GM12872 (cell line): ENCODE data around the gene DHDH.

Experiments used
- TF ChIP-seq, protein P1 (sequence below): IDR thresholded peaks from 3 replicates; pipeline ENCODE4 v1.5.1; 2011; ENCODE audit warnings: low read depth, mild to moderate bottlenecking, low read length, moderate library complexity; ENCODE audit not compliant: insufficient read depth

Gene DHDH

DNA sequence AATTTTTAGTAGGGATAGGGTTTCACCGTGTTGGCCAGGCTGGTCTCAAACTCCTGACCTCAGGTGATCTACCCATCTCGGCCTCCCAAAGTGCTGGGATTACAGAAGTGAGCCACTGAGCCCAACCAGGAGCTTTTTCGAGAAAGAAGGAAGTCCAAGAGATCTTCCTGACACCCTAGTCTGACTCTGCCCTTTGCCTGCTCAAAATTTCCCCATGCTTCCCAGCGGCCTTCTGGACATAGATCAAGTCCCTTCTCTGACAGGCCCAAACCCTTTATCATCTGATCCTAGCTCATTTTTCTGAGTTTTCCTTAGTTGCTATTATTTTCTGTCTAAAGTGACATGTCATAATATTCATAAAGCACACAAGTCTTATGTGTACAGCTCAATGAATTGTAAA is 19.6 kb downstream of the DHDH start:
- TF ChIP-seq, protein P1, sequence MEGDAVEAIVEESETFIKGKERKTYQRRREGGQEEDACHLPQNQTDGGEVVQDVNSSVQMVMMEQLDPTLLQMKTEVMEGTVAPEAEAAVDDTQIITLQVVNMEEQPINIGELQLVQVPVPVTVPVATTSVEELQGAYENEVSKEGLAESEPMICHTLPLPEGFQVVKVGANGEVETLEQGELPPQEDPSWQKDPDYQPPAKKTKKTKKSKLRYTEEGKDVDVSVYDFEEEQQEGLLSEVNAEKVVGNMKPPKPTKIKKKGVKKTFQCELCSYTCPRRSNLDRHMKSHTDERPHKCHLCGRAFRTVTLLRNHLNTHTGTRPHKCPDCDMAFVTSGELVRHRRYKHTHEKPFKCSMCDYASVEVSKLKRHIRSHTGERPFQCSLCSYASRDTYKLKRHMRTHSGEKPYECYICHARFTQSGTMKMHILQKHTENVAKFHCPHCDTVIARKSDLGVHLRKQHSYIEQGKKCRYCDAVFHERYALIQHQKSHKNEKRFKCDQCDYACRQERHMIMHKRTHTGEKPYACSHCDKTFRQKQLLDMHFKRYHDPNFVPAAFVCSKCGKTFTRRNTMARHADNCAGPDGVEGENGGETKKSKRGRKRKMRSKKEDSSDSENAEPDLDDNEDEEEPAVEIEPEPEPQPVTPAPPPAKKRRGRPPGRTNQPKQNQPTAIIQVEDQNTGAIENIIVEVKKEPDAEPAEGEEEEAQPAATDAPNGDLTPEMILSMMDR, result no peak

DNA sequence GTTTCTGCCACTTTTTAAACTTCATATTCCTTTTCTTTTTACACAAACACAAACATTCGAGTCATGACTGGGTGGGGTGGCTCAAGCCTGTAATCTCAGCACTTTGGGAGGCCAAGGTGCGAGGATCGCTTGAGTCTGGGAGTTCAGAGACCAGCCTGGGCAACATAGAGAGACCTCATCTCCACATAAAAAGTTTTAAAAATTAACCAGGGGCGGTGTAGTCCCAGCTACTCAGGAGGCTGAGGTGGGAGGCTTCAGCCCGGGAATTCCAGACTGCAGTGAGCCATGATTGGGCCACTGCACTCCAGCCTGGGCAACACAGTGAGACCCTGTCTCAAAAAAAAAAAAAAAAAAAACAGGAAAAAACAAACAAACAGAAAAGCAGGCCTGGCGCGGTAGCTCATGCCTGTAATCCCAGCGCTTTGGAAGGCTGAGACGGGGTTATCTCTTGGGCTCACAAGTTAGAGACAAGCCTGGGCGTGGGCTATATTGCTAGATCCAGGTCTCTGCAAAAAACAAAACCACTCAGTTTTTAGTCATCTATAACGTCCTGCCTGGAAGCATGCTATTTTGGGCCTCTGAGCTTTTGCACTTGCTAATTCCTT is 20.6 kb downstream of the DHDH start:
- TF ChIP-seq, protein P1, result no peak

DNA sequence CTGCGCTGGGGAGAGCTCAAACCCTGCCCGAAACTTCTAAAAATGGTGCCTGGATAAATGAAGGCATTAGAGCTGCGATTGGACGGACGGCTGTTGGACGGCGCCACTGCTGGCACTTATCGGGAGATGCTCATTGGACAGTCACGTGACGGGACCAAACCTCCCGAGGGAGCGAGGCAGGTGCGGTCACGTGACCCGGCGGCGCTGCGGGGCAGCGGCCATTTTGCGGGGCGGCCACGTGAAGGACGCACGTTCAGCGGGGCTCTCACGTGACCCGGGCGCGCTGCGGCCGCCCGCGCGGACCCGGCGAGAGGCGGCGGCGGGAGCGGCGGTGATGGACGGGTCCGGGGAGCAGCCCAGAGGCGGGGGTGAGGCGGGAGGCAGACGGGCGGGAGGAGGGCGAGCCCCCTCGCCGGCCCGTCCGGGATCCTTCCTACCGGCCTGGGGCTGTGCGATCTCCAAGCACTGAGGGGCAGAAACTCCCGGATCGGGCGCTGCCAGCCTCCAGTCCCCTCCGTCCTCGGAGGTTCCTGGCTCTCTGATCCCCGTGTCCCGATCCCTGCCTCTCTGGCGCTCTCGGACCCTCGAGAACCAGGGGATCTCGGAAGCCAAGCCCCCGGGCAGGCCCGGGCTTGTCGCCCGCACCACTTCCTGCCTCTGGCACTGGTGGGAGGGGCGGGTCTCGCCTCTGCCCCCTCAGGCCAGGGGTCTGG is 21.3 kb downstream of the DHDH start, which contains the start of gene BAX:
TSS of gene BAX (plus strand) at position 281 of the 713 bp plus-strand sequence. CDS start at position 335, 54 bp downstream.
- TF ChIP-seq, protein P1, result peak; percentile 8; the same call in 1 of the 3 replicates

DNA sequence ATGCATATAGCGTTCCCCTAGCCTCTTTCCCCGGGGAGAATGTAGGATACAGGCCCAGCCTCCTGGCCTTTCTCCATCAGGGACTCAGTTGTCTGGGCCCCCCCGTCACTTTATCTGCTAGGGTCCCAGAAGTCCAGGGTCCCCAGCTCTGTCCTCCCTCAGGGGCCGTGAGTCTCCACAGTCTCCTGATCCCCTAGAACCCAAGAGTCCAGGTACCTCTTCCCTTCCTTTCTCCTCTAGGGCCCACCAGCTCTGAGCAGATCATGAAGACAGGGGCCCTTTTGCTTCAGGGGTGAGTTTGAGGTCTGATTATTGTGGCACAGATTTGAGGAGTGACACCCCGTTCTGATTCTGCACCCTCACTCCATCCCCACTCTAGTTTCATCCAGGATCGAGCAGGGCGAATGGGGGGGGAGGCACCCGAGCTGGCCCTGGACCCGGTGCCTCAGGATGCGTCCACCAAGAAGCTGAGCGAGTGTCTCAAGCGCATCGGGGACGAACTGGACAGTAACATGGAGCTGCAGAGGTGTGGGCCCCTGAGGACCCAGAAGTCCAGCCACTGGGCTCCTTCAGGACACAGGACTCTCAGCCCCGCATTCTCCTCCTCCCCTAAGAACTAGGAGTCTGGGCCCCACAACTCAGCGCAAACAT is 21.9 kb downstream of the DHDH start:
- TF ChIP-seq, protein P1, result no peak

DNA sequence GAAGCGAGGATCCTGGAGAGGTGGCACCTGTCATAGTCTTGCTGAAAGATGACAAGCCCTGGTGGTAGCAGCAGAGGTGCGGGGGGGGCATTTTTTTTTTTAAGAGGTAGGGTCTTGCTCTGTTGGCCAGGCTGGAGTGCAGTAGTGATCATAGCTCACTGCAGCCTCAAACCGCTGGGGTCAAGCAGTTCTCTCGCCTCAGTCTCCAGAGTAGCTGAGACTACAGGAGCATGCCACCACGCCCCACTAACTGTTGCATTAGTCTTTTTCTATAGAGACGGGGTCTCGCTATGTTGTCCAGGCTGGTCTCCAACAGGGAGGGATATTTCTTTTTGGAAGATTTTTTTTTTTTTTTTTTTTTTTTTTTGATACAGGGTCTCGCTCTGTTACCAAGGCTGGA is 24.5 kb downstream of the DHDH start:
- TF ChIP-seq, protein P1, result no peak

DNA sequence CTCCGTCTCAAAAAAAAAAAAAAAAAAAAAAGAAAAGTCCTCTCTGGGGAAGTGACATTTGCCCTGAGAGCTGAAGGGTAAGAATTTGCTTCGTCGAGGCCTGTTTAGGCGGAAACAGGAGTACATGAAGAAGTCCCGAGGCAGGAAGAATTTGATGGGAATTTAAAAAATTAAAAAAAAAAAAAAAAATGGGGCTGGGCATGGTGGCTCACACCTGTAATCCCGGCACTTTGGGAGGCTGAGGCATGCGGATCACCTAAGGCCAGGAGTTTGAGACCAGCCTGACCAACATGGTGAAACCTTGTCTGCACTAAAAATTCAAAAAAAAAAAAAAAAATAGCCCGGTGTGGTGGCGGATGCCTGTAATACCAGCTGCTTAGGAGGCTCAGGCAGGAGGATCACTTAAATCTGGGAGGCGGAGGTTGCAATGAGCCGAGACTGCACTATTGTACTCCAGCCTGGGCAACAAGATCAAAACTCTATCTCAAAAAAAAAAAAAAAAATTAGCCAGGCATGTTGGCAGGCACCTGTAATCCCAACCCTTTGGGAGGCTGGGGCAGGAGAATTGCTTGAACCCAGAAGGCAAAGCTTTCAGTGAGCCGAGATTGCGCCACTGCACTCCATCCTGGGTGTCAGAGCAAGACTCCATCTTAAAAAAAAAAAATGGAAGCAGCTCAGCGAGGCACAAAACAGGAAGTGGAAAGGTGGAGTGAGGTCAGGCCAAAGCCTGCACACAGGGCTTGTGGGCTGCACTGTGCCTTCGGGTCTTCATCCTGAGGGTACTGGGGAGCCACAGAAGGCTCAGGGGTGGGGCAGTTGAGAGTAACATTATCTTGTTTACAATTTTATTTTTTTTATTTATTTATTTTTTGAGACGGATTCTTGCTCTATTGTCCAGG is 26.1 kb downstream of the DHDH start:
- TF ChIP-seq, protein P1, result no peak
